ENCODE data around the gene TNNI3. TPM values are rescaled to one million over a fixed set of nuclear protein-coding genes. Genes with fewer than 3 reads are reported as not detected.
A peak's percentile ranks its signal among the peaks of the same experiment; 100 is the strongest.

TNNI3 gene
- total RNA-seq, 1 donor, result not detected

- peak overlapping the region; percentile 75 for H3K4me3 ChIP-seq (ENCODE audit: low read depth, low read length)
- TF ChIP-seq, protein P1, sequence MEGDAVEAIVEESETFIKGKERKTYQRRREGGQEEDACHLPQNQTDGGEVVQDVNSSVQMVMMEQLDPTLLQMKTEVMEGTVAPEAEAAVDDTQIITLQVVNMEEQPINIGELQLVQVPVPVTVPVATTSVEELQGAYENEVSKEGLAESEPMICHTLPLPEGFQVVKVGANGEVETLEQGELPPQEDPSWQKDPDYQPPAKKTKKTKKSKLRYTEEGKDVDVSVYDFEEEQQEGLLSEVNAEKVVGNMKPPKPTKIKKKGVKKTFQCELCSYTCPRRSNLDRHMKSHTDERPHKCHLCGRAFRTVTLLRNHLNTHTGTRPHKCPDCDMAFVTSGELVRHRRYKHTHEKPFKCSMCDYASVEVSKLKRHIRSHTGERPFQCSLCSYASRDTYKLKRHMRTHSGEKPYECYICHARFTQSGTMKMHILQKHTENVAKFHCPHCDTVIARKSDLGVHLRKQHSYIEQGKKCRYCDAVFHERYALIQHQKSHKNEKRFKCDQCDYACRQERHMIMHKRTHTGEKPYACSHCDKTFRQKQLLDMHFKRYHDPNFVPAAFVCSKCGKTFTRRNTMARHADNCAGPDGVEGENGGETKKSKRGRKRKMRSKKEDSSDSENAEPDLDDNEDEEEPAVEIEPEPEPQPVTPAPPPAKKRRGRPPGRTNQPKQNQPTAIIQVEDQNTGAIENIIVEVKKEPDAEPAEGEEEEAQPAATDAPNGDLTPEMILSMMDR (IDR thresholded peaks at IDR 0.05; ENCODE audit: insufficient read depth, low read length), result peak; percentile 65
- peak; percentile 74 for DNase-seq (ENCODE audit: low read depth)
Observed at GRCh38 chr19:55165952-55166529, 8.5 kb upstream of the TNNI3 start.

DNA sequence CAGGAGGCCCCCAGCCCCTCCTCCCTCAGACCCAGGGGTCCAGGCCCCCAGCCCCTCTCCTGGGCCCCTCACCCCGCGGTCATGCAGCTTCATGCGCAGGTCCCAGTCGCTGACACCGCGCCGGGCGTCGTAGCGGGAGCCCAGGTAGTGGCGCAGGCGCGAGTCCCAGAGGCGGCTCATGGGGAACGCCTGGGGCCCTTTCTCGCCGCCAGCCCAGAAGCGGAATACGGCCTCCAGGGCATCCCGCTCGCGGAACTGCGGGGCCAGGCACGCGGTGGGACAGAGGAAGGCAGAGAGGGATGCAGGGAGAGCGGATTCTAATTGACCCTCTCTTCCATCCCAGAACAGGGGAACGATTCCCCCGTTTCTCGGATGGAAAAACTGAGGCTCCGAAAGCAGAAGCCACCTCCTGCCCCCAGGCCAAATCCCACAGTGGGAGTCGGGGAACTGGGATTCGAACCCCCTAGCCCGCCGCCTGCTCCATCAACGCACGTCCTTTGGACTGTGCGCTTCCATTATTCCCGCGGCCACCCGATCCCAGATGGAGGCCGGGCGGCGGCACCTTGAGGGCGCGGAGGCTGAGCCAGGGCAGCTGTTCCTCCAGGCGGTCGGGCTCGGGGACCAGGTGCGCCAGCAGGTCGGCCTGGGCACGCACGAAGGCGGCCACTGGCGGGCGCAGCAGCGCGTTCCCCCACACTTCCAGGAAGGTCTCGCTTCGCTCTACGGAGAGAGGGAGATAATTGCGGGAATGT, 4.2 kb upstream of the TNNI3 start:
- TF ChIP-seq, protein P1 (IDR thresholded peaks at IDR 0.05; ENCODE audit: insufficient read depth, low read length), result no peak
- no peak overlapping the region for H3K4me3 ChIP-seq (ENCODE audit: low read depth, low read length)
- no peak for DNase-seq (ENCODE audit: low read depth)

DNA sequence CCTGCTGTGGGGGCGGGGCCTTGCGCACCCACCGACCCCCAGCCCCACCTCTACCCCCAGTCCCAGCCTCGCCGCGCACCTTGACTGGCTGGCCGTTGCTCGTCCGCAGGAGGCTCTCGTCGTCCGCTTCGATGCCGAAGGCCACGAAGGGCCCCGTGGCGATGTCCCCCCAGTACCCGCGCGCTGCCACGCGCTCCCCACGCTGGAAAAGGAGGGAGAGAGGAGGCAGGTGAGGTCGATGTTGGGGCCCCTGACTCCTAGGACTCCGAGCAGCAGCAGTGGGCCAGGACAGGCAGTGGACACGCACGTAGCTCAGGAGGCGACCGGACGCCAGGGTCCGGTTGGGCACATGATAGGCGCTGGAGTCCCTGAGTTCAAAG, 3.4 kb upstream of the TNNI3 start:
- no peak for DNase-seq (ENCODE audit: low read depth)
- TF ChIP-seq, protein P1 (IDR thresholded peaks at IDR 0.05; ENCODE audit: insufficient read depth, low read length), result no peak

DNA sequence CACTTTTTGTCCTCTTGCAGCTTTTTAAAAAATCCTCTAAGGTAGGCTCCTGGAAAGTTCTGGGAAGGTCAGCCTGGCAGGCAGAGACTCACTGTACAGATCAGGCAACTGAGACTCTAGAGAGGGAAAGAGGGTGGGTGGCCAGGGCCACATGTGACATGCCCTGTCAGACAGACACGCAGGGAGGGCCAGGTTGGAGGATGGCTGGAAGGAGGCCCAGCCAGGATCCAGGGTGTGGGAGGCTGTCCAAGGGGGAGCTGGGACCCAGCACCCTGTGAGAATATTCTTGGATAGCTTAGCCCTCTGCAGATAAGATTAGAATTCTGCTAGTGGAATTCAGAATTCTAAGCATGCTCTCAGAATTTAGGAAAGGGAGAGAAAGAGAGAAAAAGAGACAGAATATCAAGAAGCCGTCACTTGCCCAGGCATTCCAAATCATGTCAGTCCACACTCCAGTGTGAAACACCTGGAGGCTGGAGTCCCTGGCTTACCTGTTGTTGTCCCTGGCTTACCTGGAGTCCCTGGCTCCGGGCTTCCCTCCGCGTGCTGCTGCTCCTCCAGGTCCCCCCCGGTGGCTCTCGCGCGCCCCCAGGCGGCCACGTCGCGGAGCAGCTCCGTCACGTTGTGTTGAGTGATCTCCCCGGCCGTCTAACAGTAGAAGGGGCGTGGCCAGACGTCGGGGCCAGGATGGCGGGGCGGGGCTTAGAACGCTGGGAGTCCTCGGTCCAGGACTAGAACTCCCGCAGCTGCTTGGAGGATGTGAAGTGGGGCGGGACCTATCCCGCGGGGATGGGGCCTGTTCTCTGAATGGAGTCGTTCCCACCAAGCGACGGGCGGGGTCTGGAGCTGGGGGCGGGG, 2.8 kb upstream of the TNNI3 start:
- H3K4me3 ChIP-seq (ENCODE audit: low read depth, low read length), result peak overlapping the region; percentile 28
- DNase-seq (ENCODE audit: low read depth), result peak; percentile 83
- TF ChIP-seq, protein P1 (IDR thresholded peaks at IDR 0.05; ENCODE audit: insufficient read depth, low read length), result peak; percentile 98

More for the DNA sequence above, 3.4 kb upstream of the TNNI3 start:
- no peak overlapping the region for H3K4me3 ChIP-seq (ENCODE audit: low read depth, low read length)

- peak; percentile 87 for DNase-seq (ENCODE audit: low read depth)
- H3K4me3 ChIP-seq (ENCODE audit: low read depth, low read length), result peak overlapping the region; percentile 44
- TF ChIP-seq, protein P1 (IDR thresholded peaks at IDR 0.05; ENCODE audit: insufficient read depth, low read length), result no peak
Observed at GRCh38 chr19:55158848-55159749, 1.6 kb upstream of the TNNI3 start.

GRCh38 chr19:55158423-55158822, 891 bp upstream of the TNNI3 start:
- TF ChIP-seq, protein P1 (IDR thresholded peaks at IDR 0.05; ENCODE audit: insufficient read depth, low read length), result no peak
- no peak for DNase-seq (ENCODE audit: low read depth)
- H3K4me3 ChIP-seq (ENCODE audit: low read depth, low read length), result no peak overlapping the region
